GM23248 (cell line): ENCODE data around the gene TUBB2B. TPM values are rescaled to one million over a fixed set of nuclear protein-coding genes. Genes with fewer than 3 reads are reported as not detected.

ENCODE experiments used
- DNase-seq: peaks from one replicate; pipeline ENCODE4 v3.0.0-alpha.2; 2015
- H2AFZ ChIP-seq: fragments of 200-600 bp; sonication (generic); 2 replicates; pipeline ENCODE4 v1.6.1; 2016; ENCODE audit warnings: antibody characterized with exemption
- H3F3A ChIP-seq: fragments of 200-600 bp; sonication (generic); 2 replicates; pipeline ENCODE4 v1.6.1; 2016; ENCODE audit warnings: mild to moderate bottlenecking, antibody characterized with exemption, mixed run types; ENCODE audit not compliant: insufficient read depth
- H3K27ac ChIP-seq: fragments of 200-600 bp; sonication (generic); 2 replicates; pipeline ENCODE4 v1.5.1; 2016; ENCODE audit warnings: mild to moderate bottlenecking
- H3K27me3 ChIP-seq: fragments of 200-600 bp; sonication (generic); replicated peaks from 2 replicates; pipeline ENCODE4 v1.6.1; 2016; ENCODE audit warnings: mild to moderate bottlenecking; ENCODE audit not compliant: insufficient read depth
- H3K36me3 ChIP-seq: fragments of 200-600 bp; sonication (generic); 2 replicates; pipeline ENCODE4 v1.6.1; 2016; ENCODE audit warnings: low read depth, mild to moderate bottlenecking
- H3K4me1 ChIP-seq: fragments of 200-600 bp; sonication (generic); 2 replicates; pipeline ENCODE4 v1.6.1; 2016; ENCODE audit warnings: mild to moderate bottlenecking; ENCODE audit not compliant: insufficient read depth
- H3K4me2 ChIP-seq: fragments of 200-600 bp; sonication (generic); one replicate; pipeline ENCODE4 v1.6.1; 2016; ENCODE audit warnings: mild to moderate bottlenecking; ENCODE audit not compliant: unreplicated experiment
- H3K4me3 ChIP-seq: fragments of 200-600 bp; sonication (generic); 2 replicates; pipeline ENCODE4 v1.5.1; 2016; ENCODE audit warnings: mild to moderate bottlenecking
- H3K79me2 ChIP-seq: fragments of 200-600 bp; sonication (generic); 2 replicates; pipeline ENCODE4 v1.6.1; 2016; ENCODE audit warnings: mild to moderate bottlenecking; ENCODE audit not compliant: insufficient read depth
- H3K9ac ChIP-seq: fragments of 200-600 bp; sonication (generic); 2 replicates; pipeline ENCODE4 v1.6.1; 2016; ENCODE audit warnings: mild to moderate bottlenecking
- H3K9me2 ChIP-seq: fragments of 200-600 bp; sonication (generic); 2 replicates; pipeline ENCODE4 v1.6.1; 2016; ENCODE audit warnings: mixed run types, mild to moderate bottlenecking, moderate library complexity; ENCODE audit not compliant: insufficient read depth
- H3K9me3 ChIP-seq: fragments of 200-600 bp; sonication (generic); one replicate; pipeline ENCODE4 v1.6.1; 2017; ENCODE audit warnings: low read depth
- H4K20me1 ChIP-seq: fragments of 200-600 bp; sonication (generic); 2 replicates; pipeline ENCODE4 v1.6.0; 2016; ENCODE audit not compliant: insufficient read depth
- EZH2 ChIP-seq: fragments of 200-600 bp; sonication (generic); IDR thresholded peaks from 2 replicates; pipeline ENCODE4 v1.6.1; 2018; ENCODE audit warnings: antibody characterized with exemption, mild to moderate bottlenecking; ENCODE audit not compliant: insufficient read depth, poor library complexity, severe bottlenecking
- EZH2phosphoT487 ChIP-seq: fragments of 200-600 bp; sonication (generic); IDR thresholded peaks from 2 replicates; pipeline ENCODE4 v1.6.1; 2018; ENCODE audit warnings: antibody characterized with exemption, moderate library complexity, mild to moderate bottlenecking, low read depth; ENCODE audit not compliant: insufficient read depth
- WGBS, 2 experiments: methylation state at CpG; one replicate each; pipeline ENCODE4 v1.1.6; 2015 to 2017; ENCODE audit warnings: low lambda C conversion rate in 2 of 2, low coverage in 1 of 2; ENCODE audit errors: missing lambda C conversion rate in 2 of 2; 5-methylcytosine and 5-hydroxymethylcytosine counted together
- in situ Hi-C: fragments of 300-500 bp; cut with MboI; formaldehyde crosslinking; loops from 2 replicates; pipeline ENCODE4 v1.15.0; 2020
- polyA plus RNA-seq: library from polyadenylated mRNA; unstranded; fragments of >200 nt; fragmentation: Nextera tagmentation; extraction: Ambion mirVana; gene quantifications from 2 replicates; pipeline ENCODE4 v1.2.1, GENCODE V29; 2016
- total RNA-seq: library from RNA; depleted of rRNA; stranded (reverse); fragments of >200 nt; shearing (Covaris generic); gene quantifications from 2 replicates; pipeline ENCODE4 v1.2.3, GENCODE V29; 2014

TUBB2B gene
- total and polyA plus RNA-seq, 2 experiments from 2014 or later: 8.5 to 9.0 TPM

GRCh38 chr6:3211681-3212080, 15.8 kb downstream of the TUBB2B start:
- no peak overlapping the region for H2AFZ ChIP-seq
- peaks cover 21% of the 10 kb centered on the region for H3F3A ChIP-seq
- no peak overlapping the region for H3K4me3 ChIP-seq
- H3K4me1 ChIP-seq: peaks cover 36% of the 10 kb centered on the region
- DNase-seq: peak; percentile 57
- 66 to 70% methylated on average over 5 of the region's 5 CpGs for WGBS, 2 experiments
- no peaks in the 10 kb centered on the region for H4K20me1 ChIP-seq
- H3K9me2 ChIP-seq: no peaks in the 10 kb centered on the region
- H3K79me2 ChIP-seq: no peaks in the 10 kb centered on the region
- H3K9ac ChIP-seq: peak overlapping the region; percentile 25; the same call in 1 of the 2 replicates
- no peaks in the 10 kb centered on the region for H3K36me3 ChIP-seq
- H3K27ac ChIP-seq: peak overlapping the region; percentile 49
- in situ Hi-C loops: no loop called here
- peak overlapping the region; percentile 20 for H3K4me2 ChIP-seq
- H3K27me3 ChIP-seq: no peaks in the 10 kb centered on the region
- no peaks in the 10 kb centered on the region for H3K9me3 ChIP-seq
- TF ChIP-seq EZH2phosphoT487 (no peak), EZH2 (no peak)

- Histone ChIP-seq H3K4me1 (peaks cover 47% of the 10 kb centered on the region), H3K27ac (peak overlapping the region; percentile 97), H3K79me2 (no peaks in the 10 kb centered on the region), H2AFZ (no peak overlapping the region; the same call in 1 of the 2 replicates), H3K9me3 (no peaks in the 10 kb centered on the region), H4K20me1 (no peaks in the 10 kb centered on the region), H3K4me2 (no peak overlapping the region), H3K9ac (peak overlapping the region; percentile 92), H3K27me3 (no peaks in the 10 kb centered on the region), H3K4me3 (no peak overlapping the region), H3K9me2 (no peaks in the 10 kb centered on the region), H3F3A (peaks cover 28% of the 10 kb centered on the region), H3K36me3 (no peaks in the 10 kb centered on the region)
- in situ Hi-C loops: no loop called here
- no peak for TF ChIP-seq EZH2phosphoT487
- no peak for TF ChIP-seq EZH2
- DNase-seq: no peak
- 91 to 92% methylated on average over 8 to 9 of the region's 9 CpGs for WGBS, 2 experiments
Measured at GRCh38 chr6:3210024-3210610, 17.3 kb downstream of the TUBB2B start.

GRCh38 chr6:3209114-3210023, 18.1 kb downstream of the TUBB2B start:
- Histone ChIP-seq H3K4me2 (peak overlapping the region; percentile 98), H3K79me2 (no peaks in the 10 kb centered on the region), H3F3A (peaks cover 28% of the 10 kb centered on the region), H3K27ac (peak overlapping the region; percentile 97), H3K9me3 (no peaks in the 10 kb centered on the region), H3K4me3 (peak overlapping the region; percentile 68), H3K9me2 (no peaks in the 10 kb centered on the region), H2AFZ (peak overlapping the region; percentile 50), H3K36me3 (no peaks in the 10 kb centered on the region), H3K27me3 (no peaks in the 10 kb centered on the region), H3K4me1 (peaks cover 47% of the 10 kb centered on the region), H4K20me1 (no peaks in the 10 kb centered on the region), H3K9ac (peak overlapping the region; percentile 92)
- TF ChIP-seq EZH2phosphoT487 (no peak), EZH2 (no peak)
- DNase-seq: peak; percentile 99
- in situ Hi-C loops: no loop called here
- 17% methylated on average over 17 of the region's 17 CpGs for WGBS, 2 experiments

- Histone ChIP-seq H3K9me3 (no peaks in the 10 kb centered on the region), H3K4me3 (peak overlapping the region; percentile 68)
Measured at GRCh38 chr6:3208775-3209113, 18.7 kb downstream of the TUBB2B start.

More at GRCh38 chr6:3208775-3209113, 18.7 kb downstream of the TUBB2B start:
- no peak for DNase-seq
- Histone ChIP-seq H3K36me3 (no peaks in the 10 kb centered on the region), H3F3A (peaks cover 28% of the 10 kb centered on the region), H3K27ac (peak overlapping the region; percentile 97), H3K27me3 (no peaks in the 10 kb centered on the region), H3K9me2 (no peaks in the 10 kb centered on the region), H3K4me2 (peak overlapping the region; percentile 98), H3K79me2 (no peaks in the 10 kb centered on the region), H4K20me1 (no peaks in the 10 kb centered on the region), H3K9ac (peak overlapping the region; percentile 92), H3K4me1 (peaks cover 47% of the 10 kb centered on the region), H2AFZ (peak overlapping the region; percentile 16; the same call in 1 of the 2 replicates)
- 0 to 7% methylated on average over 1 of the region's 1 CpG for WGBS, 2 experiments
- in situ Hi-C loops: no loop called here
- TF ChIP-seq EZH2 (no peak), EZH2phosphoT487 (no peak)
